NCI-H2107 treated with DMSO at 0.1 percent for 48 hours (cell line): ENCODE results near the gene BEAN1.

Experiments used
- DNase-seq: peaks from one replicate; lab custom pipeline; 2025; ENCODE audit not compliant: unreplicated experiment; lab: John Stamatoyannopoulos, UW

Gene BEAN1

GRCh38 chr16:66418165-66418962 is 8.7 kb upstream of the BEAN1 start:
- no peak for DNase-seq

DNA sequence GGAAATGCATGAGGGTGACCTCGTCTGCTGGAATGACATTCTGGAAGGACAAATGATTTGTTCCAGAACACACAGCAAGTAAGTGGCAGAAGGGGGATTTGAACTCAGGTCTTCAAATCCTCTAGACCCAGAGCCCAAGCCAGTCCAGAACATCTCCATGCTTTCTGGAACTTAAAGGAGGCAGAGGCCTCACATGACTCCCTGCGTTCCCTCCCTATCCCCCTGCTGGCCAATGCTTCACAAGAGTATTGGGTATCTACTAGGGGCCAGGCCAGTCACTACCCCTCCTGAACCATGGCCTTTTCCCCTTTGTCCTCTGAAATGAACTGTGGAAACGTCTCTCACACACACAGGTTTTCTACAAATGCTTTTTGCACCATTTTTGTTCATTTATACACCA is 7.6 kb upstream of the BEAN1 start:
- DNase-seq: no peak

- DNase-seq: no peak
These were observed 6.7 kb upstream of the BEAN1 start for GRCh38 chr16:66420396-66420795.

GRCh38 chr16:66421891-66422290 is 5.2 kb upstream of the BEAN1 start:
- DNase-seq: no peak

- no peak for DNase-seq
These were observed 4.7 kb upstream of the BEAN1 start for GRCh38 chr16:66422366-66422765.

DNA sequence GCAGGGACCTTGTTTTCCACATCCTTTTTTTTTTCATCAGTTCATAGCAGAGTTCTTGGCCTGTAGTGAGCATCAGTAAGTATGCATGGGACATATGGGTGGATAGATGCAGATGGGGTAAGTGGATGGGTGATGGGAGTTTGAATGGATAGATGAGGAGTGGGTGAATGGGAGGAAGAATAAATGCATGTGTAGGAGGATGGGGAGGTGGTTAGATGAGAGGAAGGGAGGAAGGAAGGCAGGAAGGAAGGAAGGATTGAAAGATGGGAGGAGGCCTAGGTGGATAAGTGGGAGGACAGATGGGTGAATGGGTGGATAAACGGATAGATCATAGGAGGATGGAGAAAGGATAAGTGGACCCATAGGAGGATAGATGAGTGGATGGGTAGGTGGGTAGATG is 3.9 kb upstream of the BEAN1 start:
- DNase-seq: no peak

GRCh38 chr16:66425651-66426050 is 1.4 kb upstream of the BEAN1 start:
- no peak for DNase-seq

GRCh38 chr16:66426112-66427035 is 721 bp upstream of the BEAN1 start:
- DNase-seq: no peak

DNA sequence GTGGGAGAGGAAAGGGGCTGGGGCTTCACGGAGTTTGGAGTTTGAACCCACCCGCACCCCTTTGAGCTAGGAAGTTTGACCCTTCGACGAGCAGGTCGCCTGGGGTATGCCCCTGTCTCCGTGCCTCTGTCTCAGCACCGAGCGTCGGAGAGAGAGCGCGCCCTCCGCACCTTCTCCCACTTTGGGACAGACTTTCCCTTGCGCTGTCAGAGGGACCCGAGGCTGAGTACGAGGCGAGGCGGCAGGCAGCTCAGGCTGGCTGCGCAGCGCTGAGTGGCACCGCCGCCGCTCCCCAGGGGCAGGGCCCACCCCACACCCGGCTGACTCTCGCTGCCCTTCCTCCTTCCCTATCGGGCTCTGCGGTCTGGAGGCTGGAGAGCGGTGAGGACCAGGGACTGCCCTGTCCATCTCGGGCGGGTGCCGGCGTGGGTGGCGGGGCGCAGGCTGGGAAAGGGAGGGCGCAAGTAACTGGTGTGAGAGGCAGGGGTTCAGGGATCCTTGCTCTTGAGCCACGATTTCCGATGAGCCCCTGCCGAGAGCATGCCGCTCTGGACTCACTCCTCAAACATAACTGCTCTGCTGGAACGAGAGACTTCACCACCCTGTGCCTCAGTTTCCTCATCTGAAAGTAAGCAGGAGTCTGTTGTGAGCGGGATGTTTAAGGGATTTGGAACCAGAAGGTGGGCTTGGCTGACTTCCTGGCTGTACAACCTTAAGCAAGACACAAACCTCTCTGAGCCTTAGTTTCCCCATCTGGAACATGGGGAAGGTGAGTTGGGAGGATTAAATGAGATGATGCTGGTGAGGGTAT is 981 bp downstream of the BEAN1 start:
- DNase-seq: no peak

DNA sequence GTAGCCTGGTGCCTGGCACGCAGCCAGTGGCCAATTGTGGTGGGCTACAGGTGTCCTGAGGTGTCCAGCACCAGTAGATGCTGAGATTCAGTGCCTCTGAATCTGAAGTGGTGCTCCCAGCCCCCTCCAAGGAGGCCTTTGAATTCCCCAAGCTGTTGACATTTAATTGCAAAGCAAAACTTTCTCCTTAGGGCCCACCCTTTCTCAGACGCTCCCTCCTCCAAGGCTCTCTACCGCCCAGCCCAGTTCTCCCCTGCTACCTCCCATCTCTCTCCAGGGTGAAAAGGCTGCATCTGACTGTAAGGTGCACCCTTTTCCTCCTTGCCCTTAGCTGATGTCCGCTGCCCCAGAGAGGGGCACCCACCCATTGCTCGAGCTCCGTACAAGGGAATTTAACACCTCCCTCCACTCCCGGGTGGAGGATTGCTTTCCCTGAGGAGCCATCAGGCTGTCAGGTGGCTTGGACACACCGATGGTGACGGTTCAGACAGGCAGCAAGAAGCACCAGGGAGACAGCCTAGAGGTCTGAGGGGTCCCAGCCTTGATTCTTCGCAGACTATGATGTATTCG is 1.7 kb downstream of the BEAN1 start:
- no peak for DNase-seq

DNA sequence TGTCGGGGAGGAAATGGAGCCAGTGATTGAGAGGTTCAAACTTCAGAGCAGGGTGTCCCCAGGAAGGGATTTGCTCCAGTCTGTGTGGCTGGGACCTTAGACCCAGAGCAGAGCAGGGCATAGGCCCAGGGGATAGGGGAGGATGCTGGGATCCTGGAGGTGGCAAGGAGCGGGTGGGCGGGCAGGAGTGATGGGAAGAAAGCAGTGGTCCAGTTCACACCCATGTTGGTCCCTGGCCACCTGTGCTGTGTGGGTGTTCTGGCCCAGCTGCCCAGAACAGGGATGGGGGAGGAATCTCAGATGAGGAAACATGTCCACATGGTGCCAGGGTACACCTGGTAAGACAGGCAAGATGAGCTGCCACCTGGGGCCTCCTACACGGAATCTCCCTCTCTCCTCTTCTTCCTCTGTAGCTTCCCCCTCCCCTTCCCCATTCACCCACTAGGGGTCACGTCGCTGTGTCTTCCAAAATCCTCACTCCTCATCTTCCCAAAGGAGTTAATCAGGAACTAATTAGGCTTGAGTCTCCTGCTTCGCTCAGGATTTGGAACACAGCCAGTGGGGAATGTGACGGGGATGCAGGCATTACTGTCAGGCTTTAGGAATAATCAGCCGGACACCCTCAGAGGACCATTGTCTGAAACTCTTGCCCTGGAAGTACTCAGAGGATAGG is 2.3 kb downstream of the BEAN1 start:
- no peak for DNase-seq

DNA sequence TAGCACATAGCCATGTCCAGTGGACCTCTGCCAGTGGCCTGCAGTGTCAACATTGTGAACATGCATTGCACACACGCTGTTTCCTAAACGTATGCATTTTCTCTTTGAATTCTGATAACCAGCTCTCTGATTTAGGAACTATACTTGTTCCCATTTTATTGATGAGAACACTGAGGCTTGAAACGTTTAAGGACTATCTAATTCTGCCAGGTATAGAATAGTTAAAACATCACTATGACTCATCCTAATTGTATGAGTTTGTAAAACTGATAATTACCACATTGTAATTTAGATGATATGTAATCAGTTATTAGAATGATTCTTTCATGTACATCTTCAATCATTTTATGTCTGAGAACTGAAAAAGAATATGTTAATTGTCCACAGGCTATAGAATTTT is 3.1 kb downstream of the BEAN1 start:
- no peak for DNase-seq

DNA sequence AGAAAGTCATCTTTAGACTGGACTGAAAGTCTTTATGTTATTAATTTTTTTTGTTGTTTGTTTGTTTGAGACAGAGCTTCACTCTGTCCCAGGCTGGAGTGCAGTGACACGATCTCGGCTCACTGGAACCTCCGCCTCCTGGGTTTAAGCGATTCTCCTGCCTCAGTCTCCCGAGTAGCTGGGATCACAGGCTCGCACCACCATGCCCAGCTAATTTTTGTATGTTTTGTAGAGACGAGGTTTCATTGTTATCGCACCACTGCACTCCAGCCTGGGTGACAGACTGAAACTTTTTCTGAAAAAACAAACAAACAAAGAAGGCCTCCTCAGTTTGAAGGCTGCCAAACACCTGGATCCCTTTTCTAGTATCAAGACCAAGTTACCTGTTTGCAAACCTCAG is 4.7 kb downstream of the BEAN1 start:
- DNase-seq: no peak

DNA sequence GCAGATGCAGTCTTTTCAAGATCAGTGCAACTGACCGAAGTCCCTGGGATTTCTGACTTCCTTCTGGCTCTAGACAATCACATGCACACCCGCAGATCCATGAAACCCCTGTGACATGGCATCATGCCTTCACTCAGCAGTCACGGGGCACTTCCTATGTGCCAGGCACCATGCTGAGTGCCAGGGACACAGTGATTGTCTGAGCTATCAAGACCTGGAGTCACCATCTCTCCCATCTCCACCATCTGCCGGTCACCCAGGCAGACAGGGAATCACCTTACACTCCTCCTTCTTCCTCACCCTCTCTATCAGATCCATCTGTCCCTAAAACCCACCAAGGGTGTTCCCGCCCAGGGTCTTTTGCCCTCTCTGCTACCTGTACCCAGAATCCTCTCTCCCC is 5.3 kb downstream of the BEAN1 start:
- DNase-seq: no peak

- DNase-seq: no peak
These were observed 7.7 kb downstream of the BEAN1 start for GRCh38 chr16:66434619-66435430.

GRCh38 chr16:66435896-66436295 is 8.8 kb downstream of the BEAN1 start:
- DNase-seq: no peak

GRCh38 chr16:66437391-66437945 is 10.4 kb downstream of the BEAN1 start:
- no peak for DNase-seq

- DNase-seq: no peak
These were observed 11.4 kb downstream of the BEAN1 start for GRCh38 chr16:66438536-66438935.

GRCh38 chr16:66439051-66439730 is 12.1 kb downstream of the BEAN1 start:
- DNase-seq: no peak
